Caco-2 (cell line): ENCODE results near the gene PLB1. TPM values are rescaled to one million over a fixed set of nuclear protein-coding genes. Genes with fewer than 3 reads are reported as not detected.

Source experiments
- BruUV-seq: library from RNA; stranded (reverse); fragments of 400-500 nt; replicated peaks from 2 replicates; lab custom pipeline; 2021; lab: Mats Ljungman, UMichigan
- CTCF ChIA-PET: fragments of 300-600 bp; sonication (Branson Sonifier 250); formaldehyde crosslinking; loops from one replicate; lab custom pipeline; 2022; ENCODE audit warnings: antibody characterized with exemption; lab: Charles Lee
- POLR2A ChIA-PET: fragments of 300-600 bp; sonication (Branson Sonifier 250); formaldehyde crosslinking; loops from one replicate; lab custom pipeline; 2022; ENCODE audit warnings: antibody characterized with exemption; lab: Charles Lee
- DNase-seq, 2 experiments: peaks; one replicate each; pipeline versions ENCODE4 v3.0.0 to v3.0.0-alpha.2; 2020 to 2022
- H3K27me3 ChIP-seq: replicated peaks from 2 replicates; pipeline ENCODE4 v1.6.0; 2011; ENCODE audit warnings: low read length; ENCODE audit not compliant: control insufficient read depth, insufficient read depth
- H3K36me3 ChIP-seq: 2 replicates; pipeline ENCODE4 v1.5.1; 2011; ENCODE audit warnings: low read length; ENCODE audit not compliant: control insufficient read depth, insufficient read depth
- H3K4me1 ChIP-seq: fragments of 250-450 bp; sonication (Bioruptor Pico); 2 replicates; pipeline ENCODE4 v1.5.1; 2020; ENCODE audit warnings: mild to moderate bottlenecking
- H3K4me3 ChIP-seq: 2 replicates; pipeline ENCODE4 v1.5.1; 2011; ENCODE audit warnings: low read depth, mild to moderate bottlenecking, control low read depth, low read length
- H3K9me3 ChIP-seq: fragments of 250-450 bp; sonication (Bioruptor Pico); 2 replicates; pipeline ENCODE4 v1.5.1; 2020; ENCODE audit warnings: mild to moderate bottlenecking, moderate library complexity
- H3K27ac Mint-ChIP-seq: one replicate; pipeline ENCODE4 v1.8.0; 2022; ENCODE audit warnings: mixed read lengths; ENCODE audit not compliant: unreplicated experiment
- H3K27me3 Mint-ChIP-seq: one replicate; pipeline ENCODE4 v1.8.0; 2022; ENCODE audit warnings: mixed read lengths; ENCODE audit not compliant: insufficient read depth, unreplicated experiment
- H3K36me3 Mint-ChIP-seq: one replicate; pipeline ENCODE4 v1.8.0; 2022; ENCODE audit warnings: mild to moderate bottlenecking, mixed read lengths; ENCODE audit not compliant: insufficient read depth, unreplicated experiment
- H3K4me1 Mint-ChIP-seq: one replicate; pipeline ENCODE4 v1.8.0; 2022; ENCODE audit warnings: low read depth, mixed read lengths; ENCODE audit not compliant: unreplicated experiment
- H3K4me3 Mint-ChIP-seq: one replicate; pipeline ENCODE4 v1.8.0; 2022; ENCODE audit warnings: mild to moderate bottlenecking, moderate library complexity, mixed read lengths; ENCODE audit not compliant: unreplicated experiment
- H3K9me3 Mint-ChIP-seq: one replicate; pipeline ENCODE4 v1.8.0; 2022; ENCODE audit warnings: mixed read lengths; ENCODE audit not compliant: unreplicated experiment
- intact Hi-C: fragments of 100-400 bp; cut with micrococcal nuclease; formaldehyde crosslinking; loops from one replicate; pipeline ENCODE4 v1.10.0; 2022; ENCODE audit not compliant: unreplicated experiment
- total RNA-seq: library from RNA; stranded (reverse); gene quantifications from 2 replicates; pipeline ENCODE4 v1.2.3, GENCODE V29; 2022
- TF ChIP-seq, protein P1 (sequence below), 2 experiments: fragments of 200-600 bp in 1 of 2; IDR thresholded peaks; 1 replicate in 1 of 2; 2 replicates in 1 of 2; pipeline versions ENCODE4 v1.5.1 to v1.8.0; 2011 to 2022; ENCODE audit warnings: antibody characterized with exemption in 1 of 2, control low read depth in 1 of 2, inconsistent platforms in 1 of 2, low read depth in 1 of 2, low read length in 1 of 2, mild to moderate bottlenecking in 1 of 2, moderate library complexity in 1 of 2; ENCODE audit not compliant: insufficient read depth in 1 of 2, severe bottlenecking in 1 of 2, unreplicated experiment in 1 of 2

The PLB1 gene
- total RNA-seq, 1 experiment from 2014 or later, result 2.8 TPM

DNA sequence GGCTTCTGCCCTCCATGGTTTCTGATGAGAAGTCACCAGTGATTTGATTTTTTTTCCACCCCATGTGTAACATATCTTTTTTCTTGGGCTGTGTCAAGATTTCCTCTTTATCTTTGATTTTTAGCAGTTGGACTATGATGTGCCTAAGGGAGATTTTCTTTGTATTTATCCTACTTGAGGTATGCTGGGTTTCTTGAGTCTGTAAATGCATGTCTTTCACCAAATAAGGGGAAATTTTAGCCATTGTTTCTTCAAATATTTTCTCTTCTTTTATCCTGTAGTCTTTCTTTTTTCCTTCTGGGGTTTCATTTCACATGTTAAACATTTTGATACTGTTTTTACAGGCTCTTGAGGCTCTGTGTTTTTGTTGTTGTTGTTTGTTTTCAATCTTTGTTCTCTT lies 33.7 kb upstream of the PLB1 start:
- Histone ChIP-seq H3K4me3 (no peak overlapping the region), H3K27me3 (no peaks in the 10 kb centered on the region), H3K36me3 (no peaks in the 10 kb centered on the region), H3K9me3 (peaks cover 9% of the 10 kb centered on the region), H3K4me1 (peaks cover 16% of the 10 kb centered on the region)
- peaks cover 31% of the 10 kb centered on the region for H3K9me3 Mint-ChIP-seq
- no peaks in the 10 kb centered on the region for H3K36me3 Mint-ChIP-seq
- CTCF ChIA-PET, result no interaction called here
- no peak overlapping the region for H3K4me3 Mint-ChIP-seq
- no peaks in the 10 kb centered on the region for H3K27me3 Mint-ChIP-seq
- H3K27ac Mint-ChIP-seq, result no peak overlapping the region
- no TSS peak for BruUV-seq
- TF ChIP-seq, protein P1, sequence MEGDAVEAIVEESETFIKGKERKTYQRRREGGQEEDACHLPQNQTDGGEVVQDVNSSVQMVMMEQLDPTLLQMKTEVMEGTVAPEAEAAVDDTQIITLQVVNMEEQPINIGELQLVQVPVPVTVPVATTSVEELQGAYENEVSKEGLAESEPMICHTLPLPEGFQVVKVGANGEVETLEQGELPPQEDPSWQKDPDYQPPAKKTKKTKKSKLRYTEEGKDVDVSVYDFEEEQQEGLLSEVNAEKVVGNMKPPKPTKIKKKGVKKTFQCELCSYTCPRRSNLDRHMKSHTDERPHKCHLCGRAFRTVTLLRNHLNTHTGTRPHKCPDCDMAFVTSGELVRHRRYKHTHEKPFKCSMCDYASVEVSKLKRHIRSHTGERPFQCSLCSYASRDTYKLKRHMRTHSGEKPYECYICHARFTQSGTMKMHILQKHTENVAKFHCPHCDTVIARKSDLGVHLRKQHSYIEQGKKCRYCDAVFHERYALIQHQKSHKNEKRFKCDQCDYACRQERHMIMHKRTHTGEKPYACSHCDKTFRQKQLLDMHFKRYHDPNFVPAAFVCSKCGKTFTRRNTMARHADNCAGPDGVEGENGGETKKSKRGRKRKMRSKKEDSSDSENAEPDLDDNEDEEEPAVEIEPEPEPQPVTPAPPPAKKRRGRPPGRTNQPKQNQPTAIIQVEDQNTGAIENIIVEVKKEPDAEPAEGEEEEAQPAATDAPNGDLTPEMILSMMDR (IDR thresholded peaks at IDR 0.05; ENCODE audit: insufficient read depth in 1 of 2, low read depth in 1 of 2, low read length in 1 of 2, severe bottlenecking in 1 of 2, unreplicated experiment in 1 of 2), result no peak
- POLR2A ChIA-PET, result no interaction called here
- no peak for DNase-seq
- intact Hi-C loops, result loop anchor here (10.0 kb wide), 1 partner anchor 83 kb away; no protein-coding TSS in a partner anchor
- H3K4me1 Mint-ChIP-seq, result peaks cover 11% of the 10 kb centered on the region

DNA sequence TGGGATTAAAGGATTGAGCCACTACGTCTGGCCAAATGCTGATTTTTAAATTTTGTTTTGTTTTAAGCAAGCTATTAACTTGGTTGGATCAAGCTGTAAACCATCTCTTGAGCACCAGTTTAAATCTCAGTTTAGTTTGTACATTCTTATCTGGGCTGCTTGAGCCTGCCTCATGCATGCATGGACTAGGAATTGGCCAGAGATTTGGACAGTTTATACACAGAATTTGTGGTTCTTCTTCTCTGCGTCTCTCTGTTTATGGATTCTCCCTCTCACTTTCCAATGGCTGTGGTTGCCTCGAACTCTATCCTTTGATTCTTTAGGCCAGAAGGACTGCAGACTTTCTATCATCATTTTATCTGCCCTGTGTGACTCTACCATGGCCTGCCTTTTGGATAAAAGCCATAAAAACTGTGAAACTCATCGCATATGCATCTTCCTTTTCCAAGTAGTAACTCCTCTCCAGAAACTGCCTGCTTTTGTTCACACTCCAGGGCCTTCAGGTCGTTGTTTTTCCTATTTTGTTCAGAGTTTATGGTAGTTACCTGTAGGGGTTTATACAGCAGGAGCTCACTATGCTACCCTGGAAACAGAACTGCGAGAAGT lies 32.5 kb upstream of the PLB1 start:
- CTCF ChIA-PET, result no interaction called here
- Histone ChIP-seq H3K9me3 (peaks cover 9% of the 10 kb centered on the region), H3K27me3 (no peaks in the 10 kb centered on the region), H3K4me3 (no peak overlapping the region), H3K4me1 (peaks cover 16% of the 10 kb centered on the region), H3K36me3 (no peaks in the 10 kb centered on the region)
- POLR2A ChIA-PET, result no interaction called here
- Mint-ChIP-seq H3K4me1 (peaks cover 11% of the 10 kb centered on the region), H3K36me3 (no peaks in the 10 kb centered on the region), H3K9me3 (peaks cover 31% of the 10 kb centered on the region), H3K27ac (no peak overlapping the region), H3K4me3 (no peak overlapping the region), H3K27me3 (no peaks in the 10 kb centered on the region)
- intact Hi-C loops, result loop anchor here (10.0 kb wide), 1 partner anchor 81 kb away; no protein-coding TSS in a partner anchor
- no TSS peak for BruUV-seq
- DNase-seq, result no peak
- TF ChIP-seq, protein P1 (IDR thresholded peaks at IDR 0.05; ENCODE audit: insufficient read depth in 1 of 2, low read depth in 1 of 2, low read length in 1 of 2, severe bottlenecking in 1 of 2, unreplicated experiment in 1 of 2), result no peak

DNA sequence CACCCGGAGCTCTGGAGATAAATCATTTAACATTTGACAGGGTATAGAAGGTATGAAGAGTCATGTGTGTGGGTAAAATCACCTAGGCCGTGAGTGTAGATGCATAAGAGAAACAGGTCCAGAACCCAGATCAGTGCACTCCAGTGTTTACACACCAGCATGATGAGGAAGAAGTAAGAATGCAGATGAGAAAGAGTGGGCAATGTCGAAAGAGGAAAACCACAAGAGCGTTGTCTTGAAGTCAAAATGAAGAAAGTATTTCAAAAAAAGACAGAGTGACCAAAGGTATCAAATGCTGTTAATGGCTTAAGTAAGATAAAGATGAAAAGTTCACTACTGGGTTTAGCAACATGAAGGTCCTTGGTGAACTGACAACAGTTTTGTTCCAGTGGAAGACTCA lies 32.0 kb upstream of the PLB1 start:
- ChIA-PET POLR2A (no interaction called here), CTCF (no interaction called here)
- H3K9me3 ChIP-seq, result peaks cover 9% of the 10 kb centered on the region
- peaks cover 16% of the 10 kb centered on the region for H3K4me1 ChIP-seq
- no peak overlapping the region for H3K4me3 Mint-ChIP-seq
- H3K36me3 Mint-ChIP-seq, result no peaks in the 10 kb centered on the region
- H3K27ac Mint-ChIP-seq, result no peak overlapping the region
- no peak for DNase-seq
- H3K4me1 Mint-ChIP-seq, result peaks cover 11% of the 10 kb centered on the region
- TF ChIP-seq, protein P1 (IDR thresholded peaks at IDR 0.05; ENCODE audit: insufficient read depth in 1 of 2, low read depth in 1 of 2, low read length in 1 of 2, severe bottlenecking in 1 of 2, unreplicated experiment in 1 of 2), result no peak
- peaks cover 31% of the 10 kb centered on the region for H3K9me3 Mint-ChIP-seq
- intact Hi-C loops, result loop anchor here (10.0 kb wide), 1 partner anchor 81 kb away; no protein-coding TSS in a partner anchor
- H3K27me3 Mint-ChIP-seq, result no peaks in the 10 kb centered on the region
- no peaks in the 10 kb centered on the region for H3K36me3 ChIP-seq
- BruUV-seq, result no TSS peak
- no peak overlapping the region for H3K4me3 ChIP-seq
- no peaks in the 10 kb centered on the region for H3K27me3 ChIP-seq
